OCI-LY7 (cell line): ENCODE results near the gene SECISBP2L.

Experiments
- EZH2phosphoT487 ChIP-seq: fragments of 200-600 bp; sonication (generic); IDR thresholded peaks from 2 replicates; pipeline ENCODE4 v1.6.1; 2018; ENCODE audit warnings: low read depth, borderline replicate concordance, mild to moderate bottlenecking, mixed run types, antibody characterized with exemption, low read length, moderate library complexity, mixed read lengths
- TF ChIP-seq, protein P1 (sequence below): fragments of 200-600 bp; sonication (generic); conservative IDR thresholded peaks from 2 replicates; pipeline ENCODE4 v1.5.1; 2014; ENCODE audit warnings: mild to moderate bottlenecking, antibody characterized with exemption, low read length, moderate library complexity, mixed read lengths

DNA sequence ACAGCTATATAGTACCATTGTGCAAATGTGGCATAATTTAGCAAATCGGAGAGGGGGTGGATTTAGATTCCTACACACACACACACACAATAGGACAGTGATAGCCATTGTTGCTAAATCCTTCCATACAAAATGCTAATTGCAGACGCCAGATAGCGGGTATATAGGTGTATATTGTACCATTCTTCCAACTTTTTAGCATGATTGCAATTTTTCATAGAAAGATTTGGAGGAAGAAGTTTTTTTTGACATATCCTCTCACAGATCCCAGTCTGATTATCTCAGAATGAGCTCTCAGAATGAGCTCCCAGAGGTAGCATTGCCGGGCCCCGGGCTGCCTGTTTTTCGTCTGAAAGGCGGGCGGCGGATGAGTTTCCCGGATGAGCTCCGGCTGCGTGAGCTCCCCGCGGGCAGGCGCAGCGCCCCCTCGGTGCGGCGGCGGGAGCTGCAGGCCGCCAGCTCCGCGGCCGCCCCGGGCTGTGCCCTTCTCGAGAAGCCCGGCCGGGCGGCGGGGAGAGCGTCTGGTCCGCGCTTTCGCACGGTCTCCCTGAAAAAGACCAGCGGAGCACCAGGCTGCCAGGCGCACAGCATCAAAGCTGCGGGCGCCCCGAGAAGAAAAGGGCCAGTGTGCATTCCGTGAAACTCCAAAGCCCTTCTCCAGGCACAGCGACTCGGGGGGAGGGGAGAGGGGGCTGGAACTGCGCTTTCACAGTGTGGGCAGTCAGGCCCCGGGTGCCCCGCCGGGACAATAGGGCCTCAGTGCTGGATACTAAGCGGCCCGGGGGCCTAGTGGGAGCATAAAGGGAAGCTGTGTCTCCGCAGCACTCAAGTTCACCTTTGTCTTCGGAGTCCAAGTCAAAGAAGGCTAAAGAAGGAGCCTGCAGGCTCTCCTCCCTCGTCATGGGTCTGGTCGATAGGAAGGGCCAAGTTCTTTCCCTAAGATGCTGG, 70.5 kb downstream of the SECISBP2L start:
- TF ChIP-seq, protein P1, sequence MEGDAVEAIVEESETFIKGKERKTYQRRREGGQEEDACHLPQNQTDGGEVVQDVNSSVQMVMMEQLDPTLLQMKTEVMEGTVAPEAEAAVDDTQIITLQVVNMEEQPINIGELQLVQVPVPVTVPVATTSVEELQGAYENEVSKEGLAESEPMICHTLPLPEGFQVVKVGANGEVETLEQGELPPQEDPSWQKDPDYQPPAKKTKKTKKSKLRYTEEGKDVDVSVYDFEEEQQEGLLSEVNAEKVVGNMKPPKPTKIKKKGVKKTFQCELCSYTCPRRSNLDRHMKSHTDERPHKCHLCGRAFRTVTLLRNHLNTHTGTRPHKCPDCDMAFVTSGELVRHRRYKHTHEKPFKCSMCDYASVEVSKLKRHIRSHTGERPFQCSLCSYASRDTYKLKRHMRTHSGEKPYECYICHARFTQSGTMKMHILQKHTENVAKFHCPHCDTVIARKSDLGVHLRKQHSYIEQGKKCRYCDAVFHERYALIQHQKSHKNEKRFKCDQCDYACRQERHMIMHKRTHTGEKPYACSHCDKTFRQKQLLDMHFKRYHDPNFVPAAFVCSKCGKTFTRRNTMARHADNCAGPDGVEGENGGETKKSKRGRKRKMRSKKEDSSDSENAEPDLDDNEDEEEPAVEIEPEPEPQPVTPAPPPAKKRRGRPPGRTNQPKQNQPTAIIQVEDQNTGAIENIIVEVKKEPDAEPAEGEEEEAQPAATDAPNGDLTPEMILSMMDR = peak; percentile 84
- no peak for TF ChIP-seq EZH2phosphoT487
